ENCODE measurements around the gene PRKD1. TPM values are rescaled to one million over a fixed set of nuclear protein-coding genes. Genes with fewer than 3 reads are reported as not detected.

The PRKD1 gene
- total RNA-seq, 1 experiment from 2014 or later = not detected

GRCh38 chr14:29802211-29802610 lies 125.4 kb downstream of the PRKD1 start:
- Histone ChIP-seq H3K79me2 (ENCODE audit: insufficient read depth, low read length) (no peaks in the 10 kb centered on the region), H3K4me3 (replicated peaks in 1 of 2; ENCODE audit: low read depth in 1 of 2, low read length in 2 of 2) (no peak overlapping the region), H3K36me3 (ENCODE audit: control insufficient read depth in 1 of 2, insufficient read depth in 2 of 2, low read length in 2 of 2) (no peaks in the 10 kb centered on the region), H4K20me1 (ENCODE audit: insufficient read depth) (no peaks in the 10 kb centered on the region), H3K4me2 (ENCODE audit: low read length) (no peak overlapping the region), H3K9me3 (ENCODE audit: control insufficient read depth in 1 of 2, insufficient read depth in 1 of 2, low read depth in 1 of 2, low read length in 2 of 2) (peaks cover 18 to 36% of the 10 kb centered on the region in 2 experiments), H3K9ac (ENCODE audit: low read length) (no peak overlapping the region), H3K27me3 (ENCODE audit: insufficient read depth, low read length) (no peaks in the 10 kb centered on the region), H3K9me2 (ENCODE audit: insufficient read depth) (no peaks in the 10 kb centered on the region), H3K27ac (ENCODE audit: low read depth, low read length) (no peak overlapping the region), H2AFZ (ENCODE audit: low read depth, low read length, poor library complexity, severe bottlenecking) (no peak overlapping the region), H3K4me1 (ENCODE audit: control insufficient read depth in 1 of 2, insufficient read depth in 2 of 2, low read length in 2 of 2) (no peaks in the 10 kb centered on the region)
- no peak for DNase-seq (ENCODE audit: low read depth, low spot score)
- ChIA-PET POLR2A (no interaction called here), RAD21 (ENCODE audit: low non-redundant PET in 1 of 2, low total read pairs in 2 of 2, uncharacterized antibody in 2 of 2, unreplicated experiment in 2 of 2) (no interaction called here), CTCF (no interaction called here)
- no TSS peak for BruUV-seq (replicated peaks)
- ATAC-seq = no peak
- intact Hi-C loops (cut with micrococcal nuclease) = no loop called here
- TF ChIP-seq YY1 (IDR thresholded peaks at IDR 0.05; ENCODE audit: extremely low read depth, insufficient replicate concordance, low read depth, low read length) = no peak
- no peak for TF ChIP-seq EZH2phosphoT487 (IDR thresholded peaks at IDR 0.05; ENCODE audit: borderline replicate concordance)
- no peak for TF ChIP-seq POLR2A (IDR thresholded peaks at IDR 0.05; ENCODE audit: borderline replicate concordance, extremely low read depth, insufficient read depth, insufficient read length)
- no peak for TF ChIP-seq ZFX (IDR thresholded peaks at IDR 0.05)
- no peak for TF ChIP-seq SRF (IDR thresholded peaks at IDR 0.05; ENCODE audit: low read depth)
- no peak for TF ChIP-seq EGR1 (IDR thresholded peaks at IDR 0.05; ENCODE audit: low read depth)
- no peak for TF ChIP-seq FOSL1 (IDR thresholded peaks at IDR 0.05; ENCODE audit: low read depth)
- TF ChIP-seq RAD21 (IDR thresholded peaks at IDR 0.05; ENCODE audit: low read depth) = no peak
- TF ChIP-seq EZH2 (IDR thresholded peaks at IDR 0.05) = no peak
- TF ChIP-seq CTCF (IDR thresholded peaks at IDR 0.05 in 2 of 3, conservative IDR thresholded peaks at IDR 0.05 in 1 of 3; ENCODE audit: borderline replicate concordance in 1 of 3, insufficient read depth in 1 of 3, low read depth in 2 of 3, low read length in 2 of 3) = no peak
- TF ChIP-seq TCF7L2 (IDR thresholded peaks at IDR 0.05; ENCODE audit: borderline replicate concordance, extremely low read depth, insufficient read depth, insufficient read length) = no peak
- no peak for TF ChIP-seq ZNF274 (IDR thresholded peaks at IDR 0.05; ENCODE audit: low read depth, low read length)
- TF ChIP-seq CBX3 (IDR thresholded peaks at IDR 0.05; ENCODE audit: low read depth) = no peak
- TF ChIP-seq ELF1 (IDR thresholded peaks at IDR 0.05; ENCODE audit: borderline replicate concordance, low read depth) = no peak
- TF ChIP-seq JUND (IDR thresholded peaks at IDR 0.05) = no peak
- no peak for TF ChIP-seq POLR2AphosphoS5 (IDR thresholded peaks at IDR 0.05; ENCODE audit: low read depth, low read length)

Measured in HCT116 (cell line).